Measurements from ENCODE around the gene DBNDD1. TPM values are rescaled to one million over a fixed set of nuclear protein-coding genes. Genes with fewer than 3 reads are reported as not detected.
A peak's percentile ranks its signal among the peaks of the same experiment; 100 is the strongest.

Gene DBNDD1
- total RNA-seq, 1 donor from 2014 or later, result 24.0 TPM

DNA sequence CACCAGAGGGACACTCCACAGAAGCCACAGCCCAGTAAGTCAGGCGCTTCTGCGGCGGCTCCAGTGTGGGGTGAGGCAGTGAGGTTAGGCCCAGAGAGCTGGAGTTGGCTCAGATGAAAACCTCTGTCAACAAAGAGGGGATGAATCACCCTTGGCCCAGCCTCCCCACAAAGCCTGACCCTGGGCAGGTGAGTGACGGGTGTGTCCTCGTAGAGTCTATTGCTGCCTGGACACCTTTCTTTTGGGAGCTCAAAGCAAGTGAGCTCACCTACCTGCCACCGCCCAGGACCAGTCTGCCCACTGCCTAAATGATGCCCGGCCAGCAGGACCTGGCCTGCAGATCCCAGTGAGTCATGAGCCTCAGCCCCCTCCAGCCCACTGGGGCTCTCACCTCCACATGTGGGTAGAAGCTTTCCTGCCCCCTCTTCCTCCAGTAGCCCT, 24.9 kb upstream of the DBNDD1 start:
- Mint-ChIP-seq H3K4me1 (ENCODE audit: low read depth, unreplicated experiment) (peaks cover 2% of the 10 kb centered on the region), H3K27me3 (ENCODE audit: low read depth, unreplicated experiment) (peaks cover 4% of the 10 kb centered on the region), H3K36me3 (ENCODE audit: low read depth, unreplicated experiment) (peaks cover 6% of the 10 kb centered on the region), H3K27ac (ENCODE audit: unreplicated experiment) (no peak overlapping the region), H3K4me3 (ENCODE audit: unreplicated experiment) (peak overlapping the region; percentile 6), H3K9me3 (ENCODE audit: unreplicated experiment) (no peaks in the 10 kb centered on the region)
- Histone ChIP-seq H3K4me2 (ENCODE audit: low read length) (no peak overlapping the region), H3K4me3 (ENCODE audit: insufficient read depth, low read depth, low read length) (no peak overlapping the region), H3K9me3 (ENCODE audit: insufficient read depth, low read depth, low read length) (no peaks in the 10 kb centered on the region), H3K4me1 (ENCODE audit: insufficient read depth, low read length) (peaks cover 20% of the 10 kb centered on the region), H4K20me1 (ENCODE audit: insufficient read depth, low read length) (peaks cover 13% of the 10 kb centered on the region), H2AFZ (ENCODE audit: low read depth, low read length) (no peak overlapping the region), H3K9ac (ENCODE audit: low read length) (no peak overlapping the region), H3K36me3 (ENCODE audit: insufficient read depth, low read length) (no peaks in the 10 kb centered on the region), H3K27ac (ENCODE audit: low read depth, low read length) (no peak overlapping the region), H3K79me2 (ENCODE audit: insufficient read depth, low read length) (no peaks in the 10 kb centered on the region), H3K27me3 (ENCODE audit: insufficient read depth, low read length) (peaks cover 3% of the 10 kb centered on the region)
- TF ChIP-seq, protein P1, sequence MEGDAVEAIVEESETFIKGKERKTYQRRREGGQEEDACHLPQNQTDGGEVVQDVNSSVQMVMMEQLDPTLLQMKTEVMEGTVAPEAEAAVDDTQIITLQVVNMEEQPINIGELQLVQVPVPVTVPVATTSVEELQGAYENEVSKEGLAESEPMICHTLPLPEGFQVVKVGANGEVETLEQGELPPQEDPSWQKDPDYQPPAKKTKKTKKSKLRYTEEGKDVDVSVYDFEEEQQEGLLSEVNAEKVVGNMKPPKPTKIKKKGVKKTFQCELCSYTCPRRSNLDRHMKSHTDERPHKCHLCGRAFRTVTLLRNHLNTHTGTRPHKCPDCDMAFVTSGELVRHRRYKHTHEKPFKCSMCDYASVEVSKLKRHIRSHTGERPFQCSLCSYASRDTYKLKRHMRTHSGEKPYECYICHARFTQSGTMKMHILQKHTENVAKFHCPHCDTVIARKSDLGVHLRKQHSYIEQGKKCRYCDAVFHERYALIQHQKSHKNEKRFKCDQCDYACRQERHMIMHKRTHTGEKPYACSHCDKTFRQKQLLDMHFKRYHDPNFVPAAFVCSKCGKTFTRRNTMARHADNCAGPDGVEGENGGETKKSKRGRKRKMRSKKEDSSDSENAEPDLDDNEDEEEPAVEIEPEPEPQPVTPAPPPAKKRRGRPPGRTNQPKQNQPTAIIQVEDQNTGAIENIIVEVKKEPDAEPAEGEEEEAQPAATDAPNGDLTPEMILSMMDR (IDR thresholded peaks at IDR 0.05; ENCODE audit: insufficient read depth, low read depth, low read length), result no peak
- no peak for TF ChIP-seq EZH2 (IDR thresholded peaks at IDR 0.05; ENCODE audit: insufficient read depth, low read length)
- no peak for FAIRE-seq
- DNase-seq (ENCODE audit: low read depth), result peak; percentile 18

DNA sequence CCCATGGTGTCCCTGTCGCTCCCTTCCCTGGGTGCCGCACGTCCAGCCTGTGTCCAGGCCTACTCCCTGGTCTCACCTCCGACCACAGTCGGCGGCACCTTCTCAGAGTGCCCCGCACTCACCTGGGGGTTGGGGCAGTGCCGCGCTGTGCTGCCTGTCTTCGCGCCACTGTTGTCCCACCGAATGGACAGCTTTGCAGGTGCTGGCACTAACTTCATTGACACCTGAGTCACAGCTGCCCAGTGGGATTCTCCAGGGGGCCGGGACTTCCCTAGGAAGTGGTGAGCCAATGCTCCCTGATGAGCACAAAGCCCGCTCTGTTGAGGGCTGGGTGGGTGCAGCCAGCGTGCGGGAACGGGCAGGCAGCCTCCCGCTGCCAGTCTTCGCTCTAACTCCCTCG, 24.3 kb upstream of the DBNDD1 start:
- TF ChIP-seq, protein P1 (IDR thresholded peaks at IDR 0.05; ENCODE audit: insufficient read depth, low read depth, low read length), result no peak
- TF ChIP-seq EZH2 (IDR thresholded peaks at IDR 0.05; ENCODE audit: insufficient read depth, low read length), result no peak
- H3K9me3 ChIP-seq (ENCODE audit: insufficient read depth, low read depth, low read length), result no peaks in the 10 kb centered on the region
- no peaks in the 10 kb centered on the region for H3K79me2 ChIP-seq (ENCODE audit: insufficient read depth, low read length)
- H3K27ac Mint-ChIP-seq (ENCODE audit: unreplicated experiment), result no peak overlapping the region
- no peak overlapping the region for H3K27ac ChIP-seq (ENCODE audit: low read depth, low read length)
- peaks cover 6% of the 10 kb centered on the region for H3K36me3 Mint-ChIP-seq (ENCODE audit: low read depth, unreplicated experiment)
- H3K4me3 ChIP-seq (ENCODE audit: insufficient read depth, low read depth, low read length), result no peak overlapping the region
- H3K36me3 ChIP-seq (ENCODE audit: insufficient read depth, low read length), result peaks cover 3% of the 10 kb centered on the region
- peaks cover 3% of the 10 kb centered on the region for H3K27me3 ChIP-seq (ENCODE audit: insufficient read depth, low read length)
- H3K4me1 ChIP-seq (ENCODE audit: insufficient read depth, low read length), result peaks cover 20% of the 10 kb centered on the region
- no peaks in the 10 kb centered on the region for H3K9me3 Mint-ChIP-seq (ENCODE audit: unreplicated experiment)
- FAIRE-seq (no peak), DNase-seq (ENCODE audit: low read depth) (no peak)
- H3K4me1 Mint-ChIP-seq (ENCODE audit: low read depth, unreplicated experiment), result peaks cover 2% of the 10 kb centered on the region
- no peak overlapping the region for H3K4me2 ChIP-seq (ENCODE audit: low read length)
- peaks cover under 1% of the 10 kb centered on the region for H3K27me3 Mint-ChIP-seq (ENCODE audit: low read depth, unreplicated experiment)
- peaks cover 13% of the 10 kb centered on the region for H4K20me1 ChIP-seq (ENCODE audit: insufficient read depth, low read length)
- H2AFZ ChIP-seq (ENCODE audit: low read depth, low read length), result no peak overlapping the region
- no peak overlapping the region for H3K9ac ChIP-seq (ENCODE audit: low read length)
- H3K4me3 Mint-ChIP-seq (ENCODE audit: unreplicated experiment), result no peak overlapping the region

DNA sequence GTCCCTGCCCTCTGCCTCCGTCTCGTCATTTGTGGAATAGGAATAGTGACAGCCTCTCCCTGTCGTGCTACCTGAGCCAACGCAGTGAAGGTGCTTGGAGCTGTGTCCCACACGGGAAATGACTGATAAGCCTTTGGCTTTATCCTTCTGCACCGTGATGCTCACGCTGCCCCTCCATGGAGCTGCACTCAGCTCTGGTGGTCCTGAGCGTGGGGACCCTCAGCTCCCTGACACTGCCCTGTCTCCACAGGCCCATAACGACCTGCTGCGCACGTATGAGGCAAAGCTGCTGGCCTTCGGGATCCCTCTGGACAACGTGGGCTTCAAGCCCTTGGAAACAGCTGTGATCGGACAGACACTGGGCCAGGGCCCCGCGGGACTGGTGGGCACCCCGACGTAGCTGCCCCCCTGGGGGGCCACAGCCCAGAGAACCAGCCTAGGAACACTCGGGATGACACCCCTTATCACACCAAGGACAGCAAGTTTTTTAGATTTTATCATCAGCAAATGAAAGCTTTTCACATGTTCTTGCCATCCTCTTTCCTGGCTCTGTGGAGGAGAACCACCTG, 23.8 kb upstream of the DBNDD1 start:
- no peak overlapping the region for H2AFZ ChIP-seq (ENCODE audit: low read depth, low read length)

More for the DNA sequence above, 23.8 kb upstream of the DBNDD1 start:
- no peak for FAIRE-seq
- H3K9me3 Mint-ChIP-seq (ENCODE audit: unreplicated experiment), result no peaks in the 10 kb centered on the region
- H3K36me3 Mint-ChIP-seq (ENCODE audit: low read depth, unreplicated experiment), result peaks cover 11% of the 10 kb centered on the region
- no peak overlapping the region for H3K4me3 ChIP-seq (ENCODE audit: insufficient read depth, low read depth, low read length)
- no peak for DNase-seq (ENCODE audit: low read depth)
- peaks cover 20% of the 10 kb centered on the region for H3K4me1 ChIP-seq (ENCODE audit: insufficient read depth, low read length)
- H3K4me2 ChIP-seq (ENCODE audit: low read length), result no peak overlapping the region
- H3K4me1 Mint-ChIP-seq (ENCODE audit: low read depth, unreplicated experiment), result peaks cover 2% of the 10 kb centered on the region
- peaks cover 6% of the 10 kb centered on the region for H3K36me3 ChIP-seq (ENCODE audit: insufficient read depth, low read length)
- H4K20me1 ChIP-seq (ENCODE audit: insufficient read depth, low read length), result peaks cover 13% of the 10 kb centered on the region
- TF ChIP-seq, protein P1 (IDR thresholded peaks at IDR 0.05; ENCODE audit: insufficient read depth, low read depth, low read length), result no peak
- no peak for TF ChIP-seq EZH2 (IDR thresholded peaks at IDR 0.05; ENCODE audit: insufficient read depth, low read length)
- H3K27ac Mint-ChIP-seq (ENCODE audit: unreplicated experiment), result no peak overlapping the region
- H3K9ac ChIP-seq (ENCODE audit: low read length), result no peak overlapping the region
- no peaks in the 10 kb centered on the region for H3K27me3 ChIP-seq (ENCODE audit: insufficient read depth, low read length)
- no peaks in the 10 kb centered on the region for H3K9me3 ChIP-seq (ENCODE audit: insufficient read depth, low read depth, low read length)
- no peaks in the 10 kb centered on the region for H3K27me3 Mint-ChIP-seq (ENCODE audit: low read depth, unreplicated experiment)
- H3K79me2 ChIP-seq (ENCODE audit: insufficient read depth, low read length), result no peaks in the 10 kb centered on the region
- no peak overlapping the region for H3K4me3 Mint-ChIP-seq (ENCODE audit: unreplicated experiment)
- H3K27ac ChIP-seq (ENCODE audit: low read depth, low read length), result no peak overlapping the region
